HEK293T (cell line): ENCODE data around the gene CD28.
"Not testable (repeated sequence)": the region's sequence is repeated elsewhere in the genome, so short reads cannot be mapped to it uniquely, and the experiment has no call there.

Experiments used
- BHLHE40 ChIP-seq: fragments of 450-650 bp; IDR thresholded peaks from 2 replicates; pipeline ENCODE4 v1.6.1; 2016; ENCODE audit warnings: mild to moderate bottlenecking, moderate library complexity, borderline replicate concordance
- FOXA1 ChIP-seq: fragments of 450-650 bp; IDR thresholded peaks from 2 replicates; pipeline ENCODE4 v1.6.1; 2016; ENCODE audit warnings: mild to moderate bottlenecking
- FOXK2 ChIP-seq: fragments of 450-650 bp; IDR thresholded peaks from 2 replicates; pipeline ENCODE4 v1.6.1; 2016; ENCODE audit warnings: mild to moderate bottlenecking
- FOXM1 ChIP-seq: fragments of 450-650 bp; IDR thresholded peaks from 2 replicates; pipeline ENCODE4 v1.6.1; 2017; ENCODE audit warnings: mild to moderate bottlenecking, borderline replicate concordance
- HDGF ChIP-seq: fragments of 450-650 bp; IDR thresholded peaks from 2 replicates; pipeline ENCODE4 v1.6.1; 2017; ENCODE audit warnings: antibody characterized with exemption, borderline replicate concordance
- L3MBTL2 ChIP-seq: fragments of 450-650 bp; conservative IDR thresholded peaks from 2 replicates; pipeline ENCODE4 v1.6.1; 2016; ENCODE audit warnings: mild to moderate bottlenecking
- LEF1 ChIP-seq: fragments of 450-650 bp; IDR thresholded peaks from 2 replicates; pipeline ENCODE4 v1.6.1; 2017; ENCODE audit warnings: mild to moderate bottlenecking, borderline replicate concordance
- NFRKB ChIP-seq: fragments of 450-650 bp; IDR thresholded peaks from 2 replicates; pipeline ENCODE4 v1.6.1; 2016; ENCODE audit warnings: mild to moderate bottlenecking, moderate library complexity
- PKNOX1 ChIP-seq: fragments of 450-650 bp; IDR thresholded peaks from 2 replicates; pipeline ENCODE4 v1.6.1; 2016
- SP1 ChIP-seq: fragments of 450-650 bp; IDR thresholded peaks from 2 replicates; pipeline ENCODE4 v1.6.1; 2017
- SUZ12 ChIP-seq: fragments of 450-650 bp; IDR thresholded peaks from 2 replicates; pipeline ENCODE4 v1.6.1; 2016; ENCODE audit warnings: mild to moderate bottlenecking
- TARDBP ChIP-seq: fragments of 450-650 bp; IDR thresholded peaks from 2 replicates; pipeline ENCODE4 v1.6.1; 2016
- ZNF384 ChIP-seq: fragments of 450-650 bp; IDR thresholded peaks from 2 replicates; pipeline ENCODE4 v1.6.1; 2016

- TF ChIP-seq FOXK2, LEF1, SUZ12, TARDBP, BHLHE40, FOXM1, ZNF384, SP1, HDGF, NFRKB, L3MBTL2, FOXA1, PKNOX1: not testable (repeated sequence)
Measured at GRCh38 chr2:203698410-203698809, 8.0 kb upstream of the CD28 start.
